ENCODE data around the gene APOBEC3B.

- TF ChIP-seq POLR2A (IDR thresholded peaks at IDR 0.05) = no peak
- TF ChIP-seq POLR2AphosphoS5 (IDR thresholded peaks at IDR 0.05) = no peak
These were observed 34.4 kb downstream of the APOBEC3B start for GRCh38 chr22:39016592-39016991.

Measured in suprapubic skin (tissue), 4 donors.